GM19397 (cell line): ENCODE measurements around the gene GRAP2.

Experiments
- ATAC-seq: cut with Tn5 transposase; IDR thresholded peaks from one replicate; pipeline ENCODE4 v1.9.1; 2021; ENCODE audit warnings: mild to moderate bottlenecking, moderate library complexity; ENCODE audit not compliant: unreplicated experiment

The GRAP2 gene

GRCh38 chr22:39960791-39961746 lies 60.2 kb downstream of the GRAP2 start:
- ATAC-seq, result peak; percentile 76

- no peak for ATAC-seq
Measured at GRCh38 chr22:39962071-39962470, 61.2 kb downstream of the GRAP2 start.

GRCh38 chr22:39965748-39966147 lies 64.9 kb downstream of the GRAP2 start:
- ATAC-seq, result no peak

- ATAC-seq, result no peak
Measured at GRCh38 chr22:39966470-39966869, 65.6 kb downstream of the GRAP2 start.

- ATAC-seq, result no peak
Measured at GRCh38 chr22:39967103-39967829, 66.4 kb downstream of the GRAP2 start.

- no peak for ATAC-seq
Measured at GRCh38 chr22:39967996-39968972, 67.4 kb downstream of the GRAP2 start.

- ATAC-seq, result no peak
Measured at GRCh38 chr22:39970742-39971141, 69.9 kb downstream of the GRAP2 start.

- ATAC-seq, result no peak
Measured at GRCh38 chr22:39972641-39973040, 71.8 kb downstream of the GRAP2 start.

GRCh38 chr22:39973656-39974055 lies 72.8 kb downstream of the GRAP2 start:
- ATAC-seq, result no peak

GRCh38 chr22:39974065-39974464 lies 73.2 kb downstream of the GRAP2 start:
- no peak for ATAC-seq

- ATAC-seq, result no peak
Measured at GRCh38 chr22:39979048-39979447, 78.2 kb downstream of the GRAP2 start.

GRCh38 chr22:39979458-39979857 lies 78.6 kb downstream of the GRAP2 start:
- no peak for ATAC-seq

GRCh38 chr22:39980596-39980995 lies 79.7 kb downstream of the GRAP2 start:
- ATAC-seq, result no peak

- ATAC-seq, result no peak
Measured at GRCh38 chr22:39983346-39983745, 82.5 kb downstream of the GRAP2 start.

GRCh38 chr22:39984006-39984405 lies 83.1 kb downstream of the GRAP2 start:
- ATAC-seq, result no peak

GRCh38 chr22:39984746-39985145 lies 83.9 kb downstream of the GRAP2 start:
- no peak for ATAC-seq

GRCh38 chr22:39985383-39986035 lies 84.6 kb downstream of the GRAP2 start:
- ATAC-seq, result no peak

GRCh38 chr22:39988386-39989114 lies 87.7 kb downstream of the GRAP2 start:
- ATAC-seq, result no peak

- no peak for ATAC-seq
Measured at GRCh38 chr22:39989633-39990032, 88.7 kb downstream of the GRAP2 start.

GRCh38 chr22:39990686-39991085 lies 89.8 kb downstream of the GRAP2 start:
- no peak for ATAC-seq
